Uterus (tissue), 2 donors: ENCODE measurements around the gene TTC7B.

Experiments used
- CTCF ChIP-seq, 4 experiments: fragments of 200-600 bp in 2 of 4; fragments of 450-650 bp in 2 of 4; sonication (generic) in 2 of 4; IDR thresholded peaks; one replicate each; pipeline ENCODE4 v1.5.1; 2016 to 2019; ENCODE audit warnings: antibody characterized with exemption in 4 of 4, mild to moderate bottlenecking in 2 of 4, moderate library complexity in 1 of 4
- POLR2A ChIP-seq, 2 donors: fragments of 450-650 bp; IDR thresholded peaks; one replicate each; pipeline ENCODE4 v1.6.1; 2016; ENCODE audit warnings: antibody characterized with exemption in 2 of 2, mild to moderate bottlenecking in 1 of 2, moderate library complexity in 1 of 2

DNA sequence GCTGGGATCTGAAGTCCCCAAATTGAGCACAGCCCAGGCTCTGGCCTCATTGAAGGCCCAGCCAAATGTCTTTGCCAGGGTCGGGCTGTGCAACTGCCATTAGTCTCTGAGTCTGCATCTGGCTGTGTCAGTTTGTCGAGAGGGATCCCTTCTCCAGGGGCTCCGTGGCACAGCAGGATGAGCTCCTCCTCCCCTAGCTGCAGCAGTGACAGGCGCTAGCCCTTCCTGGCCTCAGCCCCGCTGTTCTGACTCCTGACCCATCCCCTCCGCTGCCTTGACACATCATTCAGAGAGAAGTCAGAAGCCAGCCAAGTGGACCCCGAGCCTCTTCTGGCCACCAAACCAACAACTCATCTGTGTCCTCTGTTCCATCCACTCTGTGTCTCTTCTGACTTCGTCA is 231.1 kb downstream of the TTC7B start:
- TF ChIP-seq CTCF (IDR thresholded peaks at IDR 0.05) (no peak), POLR2A (IDR thresholded peaks at IDR 0.05) (no peak)
